GM23338 (cell line): ENCODE measurements around the gene DAPK2. TPM values are rescaled to one million over a fixed set of nuclear protein-coding genes. Genes with fewer than 3 reads are reported as not detected.

Experiments used
- ATAC-seq: fragments of 200-7000 bp; cut with Tn5 transposase; 3 replicates; pipeline ENCODE4 v1.9.1; 2020
- DNase-seq: peaks from one replicate; pipeline ENCODE4 v3.0.0-alpha.2; 2015; ENCODE audit warnings: low spot score
- H2AFZ ChIP-seq: fragments of 200-600 bp; sonication (generic); 2 replicates; pipeline ENCODE4 v1.8.0; 2016; ENCODE audit warnings: antibody characterized with exemption, mild to moderate bottlenecking, moderate library complexity
- H3F3A ChIP-seq: fragments of 200-600 bp; sonication (generic); replicated peaks from 2 replicates; pipeline ENCODE4 v1.8.0; 2017; ENCODE audit warnings: antibody characterized with exemption, mixed run types, low read depth
- H3K27ac ChIP-seq: fragments of 200-600 bp; sonication (generic); 2 replicates; pipeline ENCODE4 v1.6.1; 2016; ENCODE audit warnings: low read depth
- H3K27me3 ChIP-seq: fragments of 200-600 bp; sonication (generic); 2 replicates; pipeline ENCODE4 v1.8.0; 2016; ENCODE audit warnings: mild to moderate bottlenecking, mixed run types, moderate library complexity; ENCODE audit not compliant: insufficient read depth
- H3K36me3 ChIP-seq: fragments of 200-600 bp; sonication (generic); 2 replicates; pipeline ENCODE4 v1.8.0; 2016; ENCODE audit warnings: mild to moderate bottlenecking; ENCODE audit not compliant: insufficient read depth
- H3K4me1 ChIP-seq: fragments of 200-600 bp; sonication (generic); 2 replicates; pipeline ENCODE4 v1.8.0; 2016; ENCODE audit warnings: mild to moderate bottlenecking, moderate library complexity; ENCODE audit not compliant: insufficient read depth
- H3K4me2 ChIP-seq: fragments of 200-600 bp; sonication (generic); 2 replicates; pipeline ENCODE4 v1.7.1; 2017; ENCODE audit warnings: mixed run types
- H3K4me3 ChIP-seq: fragments of 200-600 bp; sonication (generic); 2 replicates; pipeline ENCODE4 v1.6.1; 2016; ENCODE audit warnings: mixed run types
- H3K79me2 ChIP-seq: fragments of 200-600 bp; sonication (generic); replicated peaks from 2 replicates; pipeline ENCODE4 v1.8.0; 2017; ENCODE audit warnings: mild to moderate bottlenecking; ENCODE audit not compliant: insufficient read depth
- H3K9me2 ChIP-seq: fragments of 200-600 bp; sonication (generic); 2 replicates; pipeline ENCODE4 v1.8.0; 2017; ENCODE audit not compliant: insufficient read depth
- H4K20me1 ChIP-seq: fragments of 200-600 bp; sonication (generic); replicated peaks from 2 replicates; pipeline ENCODE4 v1.8.0; 2017; ENCODE audit warnings: mild to moderate bottlenecking; ENCODE audit not compliant: insufficient read depth
- H3K27ac Mint-ChIP-seq: 2 replicates; pipeline ENCODE4 v1.8.0; 2020; ENCODE audit warnings: inconsistent platforms, mild to moderate bottlenecking, moderate library complexity, mixed read lengths
- H3K27me3 Mint-ChIP-seq: 3 replicates; pipeline ENCODE4 v1.8.0; 2022; ENCODE audit warnings: low read depth, mild to moderate bottlenecking, moderate library complexity, mixed read lengths, inconsistent platforms; ENCODE audit not compliant: insufficient read depth, poor library complexity
- H3K36me3 Mint-ChIP-seq: 3 replicates; pipeline ENCODE4 v1.8.0; 2021; ENCODE audit warnings: low read depth, mild to moderate bottlenecking, inconsistent platforms, moderate library complexity, mixed read lengths
- H3K4me1 Mint-ChIP-seq: 3 replicates; pipeline ENCODE4 v1.8.0; 2020; ENCODE audit warnings: mild to moderate bottlenecking, inconsistent platforms, mixed read lengths
- H3K4me3 Mint-ChIP-seq: 3 replicates; pipeline ENCODE4 v1.8.0; 2021; ENCODE audit warnings: moderate library complexity, mild to moderate bottlenecking, inconsistent platforms, mixed read lengths
- H3K9me3 Mint-ChIP-seq: 3 replicates; pipeline ENCODE4 v1.8.0; 2020; ENCODE audit warnings: moderate library complexity, mild to moderate bottlenecking, inconsistent platforms, mixed read lengths
- CREB1 ChIP-seq: fragments of 250-450 bp; sonication (Bioruptor Pico); IDR thresholded peaks from 2 replicates; pipeline ENCODE4 v1.5.0; 2020; ENCODE audit warnings: low read depth, mild to moderate bottlenecking, moderate library complexity
- CTCF ChIP-seq, 2 experiments: fragments of 200-600 bp in 1 of 2; sonication (generic) in 1 of 2; conservative IDR thresholded peaks; 2 replicates each; pipeline versions ENCODE4 v1.5.1 to v1.6.1; 2016 to 2017; ENCODE audit warnings: antibody characterized with exemption in 2 of 2, low read depth in 2 of 2, mild to moderate bottlenecking in 2 of 2, moderate library complexity in 1 of 2
- ETS1 ChIP-seq: IDR thresholded peaks from 2 replicates; pipeline ENCODE4 v1.6.1; 2016; ENCODE audit warnings: antibody characterized with exemption
- EZH2 ChIP-seq: fragments of 200-600 bp; sonication (generic); IDR thresholded peaks from one replicate; pipeline ENCODE4 v1.8.0; 2017; ENCODE audit warnings: antibody characterized with exemption, mild to moderate bottlenecking, low read depth; ENCODE audit not compliant: unreplicated experiment
- EZH2phosphoT487 ChIP-seq: fragments of 200-600 bp; sonication (generic); IDR thresholded peaks from one replicate; pipeline ENCODE4 v1.8.1; 2018; ENCODE audit warnings: antibody characterized with exemption; ENCODE audit not compliant: unreplicated experiment
- JUNB ChIP-seq: IDR thresholded peaks from one replicate; pipeline ENCODE4 v1.6.1; 2016; ENCODE audit warnings: antibody characterized with exemption; ENCODE audit not compliant: unreplicated experiment
- NANOG ChIP-seq: IDR thresholded peaks from 2 replicates; pipeline ENCODE4 v1.6.1; 2016; ENCODE audit warnings: antibody characterized with exemption, borderline replicate concordance
- POLR2AphosphoS5 ChIP-seq: IDR thresholded peaks from 2 replicates; pipeline ENCODE4 v1.6.1; 2016; ENCODE audit warnings: antibody characterized with exemption, low read depth
- REST ChIP-seq: IDR thresholded peaks from one replicate; pipeline ENCODE4 v1.6.1; 2018; ENCODE audit warnings: antibody characterized with exemption; ENCODE audit not compliant: unreplicated experiment
- STAT1 ChIP-seq: IDR thresholded peaks from one replicate; pipeline ENCODE4 v1.6.1; 2016; ENCODE audit warnings: antibody characterized with exemption; ENCODE audit not compliant: unreplicated experiment
- ZNF114 ChIP-seq: fragments of 250-450 bp; sonication (Bioruptor Pico); IDR thresholded peaks from 2 replicates; pipeline ENCODE4 v1.5.0; 2020; ENCODE audit warnings: mild to moderate bottlenecking, moderate library complexity
- ZNF331 ChIP-seq: fragments of 250-450 bp; sonication (Bioruptor Pico); IDR thresholded peaks from 2 replicates; pipeline ENCODE4 v1.5.0; 2020; ENCODE audit warnings: low read depth, mild to moderate bottlenecking, moderate library complexity
- ZNF462 ChIP-seq: fragments of 250-450 bp; sonication (Bioruptor Pico); IDR thresholded peaks from 2 replicates; pipeline ENCODE4 v1.5.0; 2020; ENCODE audit warnings: mild to moderate bottlenecking, moderate library complexity
- polyA plus RNA-seq: library from polyadenylated mRNA; unstranded; fragments of >200 nt; fragmentation: Nextera tagmentation; extraction: Ambion mirVana; gene quantifications from 2 replicates; pipeline ENCODE4 v1.2.1, GENCODE V29; 2016
- total RNA-seq: library from RNA; depleted of rRNA; stranded (reverse); fragments of >200 nt; shearing (Covaris generic); gene quantifications from 2 replicates; pipeline ENCODE4 v1.2.3, GENCODE V29; 2014

DAPK2 gene
- total and polyA plus RNA-seq, 2 experiments from 2014 or later = 1.6 to 3.1 TPM

- Histone ChIP-seq H3K27ac (no peak overlapping the region), H3K4me1 (no peaks in the 10 kb centered on the region), H3K36me3 (no peaks in the 10 kb centered on the region), H2AFZ (no peak overlapping the region), H3K27me3 (no peaks in the 10 kb centered on the region), H3K79me2 (no peaks in the 10 kb centered on the region), H3K9me2 (no peaks in the 10 kb centered on the region), H3K4me2 (no peak overlapping the region), H3F3A (no peaks in the 10 kb centered on the region), H3K4me3 (no peak overlapping the region), H4K20me1 (no peaks in the 10 kb centered on the region)
- Mint-ChIP-seq H3K36me3 (no peaks in the 10 kb centered on the region; the same call in 2 of the 3 replicates), H3K4me3 (no peak overlapping the region), H3K9me3 (no peaks in the 10 kb centered on the region), H3K4me1 (peaks cover 14% of the 10 kb centered on the region), H3K27me3 (peaks cover 4% of the 10 kb centered on the region), H3K27ac (no peak overlapping the region)
- no peak for ATAC-seq
- DNase-seq = no peak
- TF ChIP-seq NANOG = no peak
- no peak for TF ChIP-seq CREB1 (CRISPR knock-in tag)
- TF ChIP-seq ZNF114 (CRISPR knock-in tag) = no peak
- no peak for TF ChIP-seq ZNF331 (CRISPR knock-in tag)
- TF ChIP-seq CTCF (conservative IDR thresholded peaks at IDR 0.05; ENCODE audit: low read depth in 2 of 2) = no peak
- TF ChIP-seq STAT1 = no peak
- no peak for TF ChIP-seq EZH2
- TF ChIP-seq REST = no peak
- no peak for TF ChIP-seq POLR2AphosphoS5
- TF ChIP-seq ZNF462 (CRISPR knock-in tag) = no peak
- TF ChIP-seq EZH2phosphoT487 = no peak
- TF ChIP-seq JUNB = no peak
- TF ChIP-seq ETS1 = no peak
These were observed 151.1 kb downstream of the DAPK2 start for GRCh38 chr15:63895194-63895593.
